Hepatocyte (in vitro differentiated cells): ENCODE results near the gene COBL.

ENCODE experiments used
- CTCF ChIP-seq: fragments of 200-600 bp; sonication (generic); IDR thresholded peaks from 2 replicates; pipeline ENCODE4 v1.5.1; 2016; ENCODE audit warnings: antibody characterized with exemption, mild to moderate bottlenecking; ENCODE audit not compliant: poor library complexity
- EZH2 ChIP-seq: fragments of 200-600 bp; sonication (generic); IDR thresholded peaks from 2 replicates; pipeline ENCODE4 v1.6.1; 2016; ENCODE audit warnings: antibody characterized with exemption, mild to moderate bottlenecking, borderline replicate concordance
- EZH2phosphoT487 ChIP-seq: fragments of 200-600 bp; sonication (generic); IDR thresholded peaks from one replicate; pipeline ENCODE4 v1.6.1; 2018; ENCODE audit warnings: antibody characterized with exemption, mild to moderate bottlenecking, low read depth, moderate library complexity; ENCODE audit not compliant: unreplicated experiment, severe bottlenecking

DNA sequence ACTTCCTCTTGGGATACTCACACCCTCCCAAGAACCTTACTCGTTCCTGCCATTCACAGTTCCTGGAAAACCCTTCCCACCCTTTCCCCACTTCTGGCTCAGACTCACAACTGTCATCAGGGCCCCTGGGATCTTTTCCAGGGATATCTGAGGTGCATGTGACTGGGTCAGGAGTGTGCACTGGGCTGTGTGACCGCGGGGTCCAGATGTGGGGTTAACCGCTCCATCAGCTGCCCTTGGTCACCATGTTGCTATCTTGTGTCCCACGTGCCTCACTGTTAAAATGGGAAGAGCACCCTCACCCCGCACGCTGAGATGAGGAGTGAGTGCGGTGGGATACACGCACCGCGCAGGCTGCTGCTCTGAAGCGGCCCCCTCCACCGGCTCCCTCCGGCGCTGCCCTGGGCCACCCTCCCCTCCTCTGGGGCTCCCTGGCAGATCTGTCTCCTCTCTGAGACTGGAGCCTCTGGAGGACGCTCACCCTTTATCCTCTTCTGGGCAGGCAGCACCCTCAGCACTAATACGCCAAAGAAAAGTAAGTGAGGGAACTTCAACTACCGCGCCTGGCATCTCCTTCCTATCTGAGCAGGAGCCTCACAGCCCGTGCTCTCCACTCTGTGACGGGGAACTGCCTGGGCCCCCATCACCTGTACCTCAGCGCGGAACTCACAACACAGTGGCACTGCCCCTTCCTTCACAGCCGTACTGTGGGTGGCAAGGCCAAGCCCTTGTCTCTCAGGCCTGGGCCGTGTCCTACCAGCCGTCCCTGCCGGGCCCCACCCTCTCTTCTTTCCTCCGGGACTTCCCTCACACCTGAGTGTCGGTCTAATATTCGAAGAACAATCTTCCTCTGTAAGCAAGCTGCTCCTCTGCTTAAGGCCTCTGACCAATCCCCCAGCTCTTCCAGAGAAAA is 15.6 kb downstream of the COBL start:
- TF ChIP-seq CTCF = no peak
- no peak for TF ChIP-seq EZH2
- TF ChIP-seq EZH2phosphoT487 = no peak
